ENCODE results near the gene FHOD1. TPM values are rescaled to one million over a fixed set of nuclear protein-coding genes. Genes with fewer than 3 reads are reported as not detected.

FHOD1 gene
- total and polyA plus RNA-seq, 4 donors, result 5.4 to 34.3 (median 22.7) TPM

- no peaks in the 10 kb centered on the region for H3K9me3 ChIP-seq (ENCODE audit: control insufficient read depth, insufficient read depth, low read length)
- 74% methylated on average over 4 of the region's 4 CpGs for WGBS (ENCODE audit: insufficient coverage)
- H3K27me3 ChIP-seq (ENCODE audit: control insufficient read depth, insufficient read depth, low read length), result peaks cover 4% of the 10 kb centered on the region
- peak overlapping the region; percentile 87 for H3K27ac ChIP-seq (ENCODE audit: low read depth, low read length)
- DNase-seq (ENCODE audit: low read depth in 4 of 6, low spot score in 6 of 6), result no peak
- no peaks in the 10 kb centered on the region for H3K36me3 ChIP-seq (ENCODE audit: control insufficient read depth, insufficient read depth, low read length)
- no peak overlapping the region for H3K4me3 ChIP-seq (ENCODE audit: low read depth, low read length)
- peaks cover 51% of the 10 kb centered on the region for H3K4me1 ChIP-seq (ENCODE audit: control insufficient read depth, insufficient read depth, low read length)
Observed at GRCh38 chr16:67245186-67245585, 2.1 kb downstream of the FHOD1 start.

DNA sequence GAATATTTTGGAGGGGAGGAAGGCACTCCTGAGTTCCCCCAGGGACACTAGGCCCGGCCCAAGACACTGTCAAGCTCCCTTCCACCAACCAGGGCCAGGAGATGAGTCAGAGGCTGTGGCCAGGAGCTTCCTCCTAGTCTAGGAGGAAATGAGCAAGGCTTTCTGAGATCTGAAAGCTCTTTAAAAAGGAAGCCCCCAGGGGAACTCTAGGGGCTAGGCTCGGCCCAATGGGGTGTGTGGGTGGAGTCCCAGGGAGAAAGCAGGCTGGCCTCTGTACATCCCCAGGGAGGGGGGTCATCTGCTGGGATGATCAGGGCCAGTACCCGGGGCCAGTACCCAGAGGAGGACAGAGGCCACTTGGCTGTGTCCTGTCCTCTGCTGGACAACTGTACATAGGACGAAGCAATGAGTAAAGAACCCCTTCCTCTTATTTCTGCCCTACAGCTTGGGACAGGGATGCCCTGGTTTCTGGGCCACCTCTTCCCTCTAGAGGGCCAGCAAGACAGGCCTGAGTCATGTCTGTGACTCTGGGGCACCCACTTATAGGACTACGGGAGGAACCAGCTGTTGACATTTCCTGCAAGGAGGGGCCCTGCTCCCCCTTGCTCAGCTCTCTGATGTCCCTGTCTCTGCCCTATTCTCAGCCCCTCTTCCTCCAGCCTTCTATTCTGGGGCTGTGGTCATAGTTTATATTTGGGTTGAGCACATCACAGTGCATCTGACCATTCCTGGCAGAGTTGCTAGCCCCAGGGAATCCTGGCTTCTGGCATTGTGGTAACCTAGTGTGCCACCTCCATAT, 2.7 kb downstream of the FHOD1 start:
- H3K27ac ChIP-seq (ENCODE audit: low read depth, low read length), result peak overlapping the region; percentile 52
- DNase-seq (ENCODE audit: low read depth in 4 of 6, low spot score in 6 of 6), result peak in 1 of 6 donors; percentile 41
- H3K4me3 ChIP-seq (ENCODE audit: low read depth, low read length), result no peak overlapping the region
- H3K36me3 ChIP-seq (ENCODE audit: control insufficient read depth, insufficient read depth, low read length), result no peaks in the 10 kb centered on the region
- 69% methylated on average over 3 of the region's 5 CpGs for WGBS (ENCODE audit: insufficient coverage)
- no peaks in the 10 kb centered on the region for H3K9me3 ChIP-seq (ENCODE audit: control insufficient read depth, insufficient read depth, low read length)
- peaks cover 4% of the 10 kb centered on the region for H3K27me3 ChIP-seq (ENCODE audit: control insufficient read depth, insufficient read depth, low read length)
- peaks cover 47% of the 10 kb centered on the region for H3K4me1 ChIP-seq (ENCODE audit: control insufficient read depth, insufficient read depth, low read length)

DNA sequence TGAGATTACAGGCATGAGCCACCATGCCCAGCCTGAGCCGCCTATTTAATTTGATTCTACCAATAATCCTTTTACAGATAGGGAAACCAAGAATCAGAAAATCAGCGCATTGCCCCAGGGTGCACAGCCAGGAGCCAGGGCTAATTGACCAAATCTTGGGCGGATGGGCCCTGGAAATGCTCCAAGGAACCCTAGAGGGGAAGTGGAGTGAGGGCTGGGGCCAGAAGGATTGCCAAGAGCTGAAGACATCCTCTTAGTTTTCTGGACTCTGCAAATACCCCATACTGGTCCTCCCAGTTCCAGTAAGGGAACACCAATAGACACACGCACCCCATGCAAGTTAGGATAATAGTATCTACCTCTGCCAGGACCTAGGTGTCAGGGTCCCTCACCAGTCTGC, 3.8 kb downstream of the FHOD1 start:
- 100% methylated on average over 3 of the region's 4 CpGs for WGBS (ENCODE audit: insufficient coverage)
- Histone ChIP-seq H3K4me1 (ENCODE audit: control insufficient read depth, insufficient read depth, low read length) (peaks cover 37% of the 10 kb centered on the region), H3K27ac (ENCODE audit: low read depth, low read length) (no peak overlapping the region)

DNA sequence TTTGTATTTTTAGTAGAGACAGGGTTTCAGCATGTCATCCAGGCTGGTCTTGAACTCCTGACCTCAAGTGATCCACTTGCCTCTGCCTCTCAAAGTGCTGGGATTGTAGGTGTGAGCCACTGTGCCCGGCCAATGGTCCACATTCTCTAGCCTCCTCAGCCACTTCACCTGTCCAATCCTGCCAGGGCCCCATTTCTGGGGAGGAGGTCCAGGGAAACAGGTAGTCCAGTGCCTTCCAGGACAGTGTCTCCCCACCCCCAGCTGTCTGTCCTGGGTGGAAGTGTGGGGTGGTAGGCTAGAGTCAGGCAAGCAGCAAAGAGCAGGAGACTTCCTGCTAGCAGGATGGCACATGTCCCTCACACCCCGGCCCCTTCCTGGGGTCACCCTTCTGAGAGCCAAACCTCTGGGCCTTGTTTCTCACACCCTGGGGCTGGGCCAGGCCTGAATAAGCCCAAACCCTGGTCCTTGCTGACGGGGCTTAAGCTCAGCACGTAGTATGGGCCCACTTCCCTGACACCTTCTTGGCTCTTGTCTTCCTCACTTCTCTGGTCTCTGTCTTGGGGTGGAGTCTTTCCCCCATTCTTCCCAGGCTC, 5.0 kb downstream of the FHOD1 start:
- Histone ChIP-seq H3K27ac (ENCODE audit: low read depth, low read length) (no peak overlapping the region), H3K4me3 (ENCODE audit: low read depth, low read length) (no peak overlapping the region), H3K9me3 (ENCODE audit: control insufficient read depth, insufficient read depth, low read length) (no peaks in the 10 kb centered on the region), H3K27me3 (ENCODE audit: control insufficient read depth, insufficient read depth, low read length) (no peaks in the 10 kb centered on the region), H3K4me1 (ENCODE audit: control insufficient read depth, insufficient read depth, low read length) (peaks cover 25% of the 10 kb centered on the region), H3K36me3 (ENCODE audit: control insufficient read depth, insufficient read depth, low read length) (peaks cover 18% of the 10 kb centered on the region)
- no peak for DNase-seq (ENCODE audit: low read depth in 4 of 6, low spot score in 6 of 6)
- WGBS (ENCODE audit: insufficient coverage), result 88% methylated on average over 2 of the region's 4 CpGs

More for the DNA sequence above, 3.8 kb downstream of the FHOD1 start:
- Histone ChIP-seq H3K27me3 (ENCODE audit: control insufficient read depth, insufficient read depth, low read length) (no peaks in the 10 kb centered on the region), H3K36me3 (ENCODE audit: control insufficient read depth, insufficient read depth, low read length) (peaks cover 8% of the 10 kb centered on the region), H3K9me3 (ENCODE audit: control insufficient read depth, insufficient read depth, low read length) (no peaks in the 10 kb centered on the region), H3K4me3 (ENCODE audit: low read depth, low read length) (no peak overlapping the region)
- no peak for DNase-seq (ENCODE audit: low read depth in 4 of 6, low spot score in 6 of 6)

GRCh38 chr16:67241008-67241900, 6.0 kb downstream of the FHOD1 start:
- H3K9me3 ChIP-seq (ENCODE audit: control insufficient read depth, insufficient read depth, low read length), result no peaks in the 10 kb centered on the region
- H3K36me3 ChIP-seq (ENCODE audit: control insufficient read depth, insufficient read depth, low read length), result peaks cover 28% of the 10 kb centered on the region
- WGBS (ENCODE audit: insufficient coverage), result 79% methylated on average over 4 of the region's 10 CpGs
- H3K4me1 ChIP-seq (ENCODE audit: control insufficient read depth, insufficient read depth, low read length), result peaks cover 16% of the 10 kb centered on the region
- no peak overlapping the region for H3K4me3 ChIP-seq (ENCODE audit: low read depth, low read length)
- no peak for DNase-seq (ENCODE audit: low read depth in 4 of 6, low spot score in 6 of 6)
- H3K27me3 ChIP-seq (ENCODE audit: control insufficient read depth, insufficient read depth, low read length), result no peaks in the 10 kb centered on the region
- H3K27ac ChIP-seq (ENCODE audit: low read depth, low read length), result no peak overlapping the region

DNA sequence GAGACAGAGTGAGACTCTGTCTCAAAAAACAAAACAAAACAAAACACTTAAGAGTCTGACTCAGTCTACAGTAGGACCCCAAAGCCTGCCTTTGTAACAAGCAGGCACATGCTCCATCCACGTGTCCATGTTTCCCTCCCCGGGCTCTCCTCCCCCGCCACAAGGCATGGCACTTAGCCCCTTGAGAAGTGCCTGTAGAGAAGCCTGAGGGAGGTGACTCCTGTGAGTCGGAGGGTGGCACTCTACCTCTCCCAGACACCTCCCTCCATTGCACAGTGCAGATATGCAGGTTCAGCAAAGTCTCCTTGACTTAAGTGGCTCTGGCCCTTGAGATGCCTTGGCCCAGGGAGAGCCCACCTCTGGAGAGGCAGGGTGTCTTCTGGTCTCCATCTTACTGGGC, 6.8 kb downstream of the FHOD1 start:
- H3K36me3 ChIP-seq (ENCODE audit: control insufficient read depth, insufficient read depth, low read length), result peaks cover 36% of the 10 kb centered on the region
- no peak overlapping the region for H3K4me3 ChIP-seq (ENCODE audit: low read depth, low read length)
- no peaks in the 10 kb centered on the region for H3K9me3 ChIP-seq (ENCODE audit: control insufficient read depth, insufficient read depth, low read length)
- peaks cover 8% of the 10 kb centered on the region for H3K4me1 ChIP-seq (ENCODE audit: control insufficient read depth, insufficient read depth, low read length)
- no peak for DNase-seq (ENCODE audit: low read depth in 4 of 6, low spot score in 6 of 6)
- no peak overlapping the region for H3K27ac ChIP-seq (ENCODE audit: low read depth, low read length)
- 90% methylated on average over 2 of the region's 4 CpGs for WGBS (ENCODE audit: insufficient coverage)
- no peaks in the 10 kb centered on the region for H3K27me3 ChIP-seq (ENCODE audit: control insufficient read depth, insufficient read depth, low read length)

GRCh38 chr16:67238806-67239470, 8.3 kb downstream of the FHOD1 start:
- H3K9me3 ChIP-seq (ENCODE audit: control insufficient read depth, insufficient read depth, low read length), result no peaks in the 10 kb centered on the region
- no peaks in the 10 kb centered on the region for H3K27me3 ChIP-seq (ENCODE audit: control insufficient read depth, insufficient read depth, low read length)
- H3K36me3 ChIP-seq (ENCODE audit: control insufficient read depth, insufficient read depth, low read length), result peaks cover 47% of the 10 kb centered on the region
- no peak overlapping the region for H3K4me3 ChIP-seq (ENCODE audit: low read depth, low read length)
- H3K27ac ChIP-seq (ENCODE audit: low read depth, low read length), result no peak overlapping the region
- H3K4me1 ChIP-seq (ENCODE audit: control insufficient read depth, insufficient read depth, low read length), result peaks cover 2% of the 10 kb centered on the region
- DNase-seq (ENCODE audit: low read depth in 4 of 6, low spot score in 6 of 6), result no peak
- WGBS (ENCODE audit: insufficient coverage), result 75% methylated on average over 2 of the region's 9 CpGs

GRCh38 chr16:67238278-67238575, 9.1 kb downstream of the FHOD1 start:
- H3K27me3 ChIP-seq (ENCODE audit: control insufficient read depth, insufficient read depth, low read length), result no peaks in the 10 kb centered on the region
- H3K36me3 ChIP-seq (ENCODE audit: control insufficient read depth, insufficient read depth, low read length), result peaks cover 52% of the 10 kb centered on the region

More at GRCh38 chr16:67238278-67238575, 9.1 kb downstream of the FHOD1 start:
- no peak overlapping the region for H3K4me3 ChIP-seq (ENCODE audit: low read depth, low read length)
- H3K27ac ChIP-seq (ENCODE audit: low read depth, low read length), result no peak overlapping the region
- H3K4me1 ChIP-seq (ENCODE audit: control insufficient read depth, insufficient read depth, low read length), result peaks cover 2% of the 10 kb centered on the region
- H3K9me3 ChIP-seq (ENCODE audit: control insufficient read depth, insufficient read depth, low read length), result no peaks in the 10 kb centered on the region
- no CpG with 5 or more reads among the region's 3 CpGs for WGBS (ENCODE audit: insufficient coverage)
- no peak for DNase-seq (ENCODE audit: low read depth in 4 of 6, low spot score in 6 of 6)
